SU-DHL-6 (cell line): ENCODE data around the gene HCFC2.

ENCODE experiments used
- CTCF ChIP-seq: fragments of 200-600 bp; sonication (generic); IDR thresholded peaks from one replicate; pipeline ENCODE4 v1.5.1; 2017; ENCODE audit warnings: antibody characterized with exemption, mild to moderate bottlenecking, low read length, moderate library complexity; ENCODE audit not compliant: insufficient read depth, poor library complexity, severe bottlenecking
- EZH2phosphoT487 ChIP-seq: fragments of 200-600 bp; sonication (generic), shearing (Covaris generic); conservative IDR thresholded peaks from 2 replicates; pipeline ENCODE4 v1.6.1; 2018; ENCODE audit warnings: mild to moderate bottlenecking, antibody characterized with exemption, low read length, moderate library complexity, mixed read lengths

- TF ChIP-seq CTCF (no peak), EZH2phosphoT487 (no peak)
Observed at GRCh38 chr12:104079024-104079423, 14.7 kb downstream of the HCFC2 start.
